HG02852 (cell line): ENCODE results near the gene RTL10.
"Not testable (repeated sequence)": the region's sequence is repeated elsewhere in the genome, so short reads cannot be mapped to it uniquely, and the experiment has no call there.

Experiments
- ATAC-seq: cut with Tn5 transposase; IDR thresholded peaks from one replicate; pipeline ENCODE4 v1.9.1; 2021; ENCODE audit warnings: mild to moderate bottlenecking, moderate library complexity; ENCODE audit not compliant: unreplicated experiment

Gene RTL10

GRCh38 chr22:19890502-19891316 lies 36.0 kb upstream of the RTL10 start:
- ATAC-seq = no peak

- no peak for ATAC-seq
These were observed 35.3 kb upstream of the RTL10 start for GRCh38 chr22:19889951-19890350.

- no peak for ATAC-seq
These were observed 33.6 kb upstream of the RTL10 start for GRCh38 chr22:19888131-19888746.

- no peak for ATAC-seq
These were observed 32.7 kb upstream of the RTL10 start for GRCh38 chr22:19887256-19887985.

- ATAC-seq = no peak
These were observed 32.1 kb upstream of the RTL10 start for GRCh38 chr22:19886605-19887255.

- ATAC-seq = no peak
These were observed 31.3 kb upstream of the RTL10 start for GRCh38 chr22:19885841-19886592.

GRCh38 chr22:19884954-19885751 lies 30.5 kb upstream of the RTL10 start:
- ATAC-seq = no peak

GRCh38 chr22:19884161-19884953 lies 29.7 kb upstream of the RTL10 start:
- no peak for ATAC-seq

GRCh38 chr22:19883446-19883845 lies 28.8 kb upstream of the RTL10 start:
- not testable (repeated sequence) for ATAC-seq

- no peak for ATAC-seq
These were observed 28.0 kb upstream of the RTL10 start for GRCh38 chr22:19882446-19883381.

- no peak for ATAC-seq
These were observed 26.3 kb upstream of the RTL10 start for GRCh38 chr22:19880786-19881569.

- ATAC-seq = no peak
These were observed 25.5 kb upstream of the RTL10 start for GRCh38 chr22:19879992-19880785.

- ATAC-seq = no peak
These were observed 24.9 kb upstream of the RTL10 start for GRCh38 chr22:19879643-19879991.

- no peak for ATAC-seq
These were observed 24.5 kb upstream of the RTL10 start for GRCh38 chr22:19879246-19879570.

GRCh38 chr22:19878461-19879245 lies 24.0 kb upstream of the RTL10 start:
- no peak for ATAC-seq
